CD4-positive, alpha-beta T cell (primary cell): ENCODE data around the gene TNFRSF25. TPM values are rescaled to one million over a fixed set of nuclear protein-coding genes. Genes with fewer than 3 reads are reported as not detected.

Source experiments
- ATAC-seq: fragments of 200-7000 bp; cut with Tn5 transposase; one replicate; pipeline ENCODE4 v1.10.0; 2022; ENCODE audit warnings: mild to moderate bottlenecking; ENCODE audit not compliant: poor library complexity
- CTCF ChIA-PET: fragments of 350-600 bp; sonication (Branson Sonifier 250); formaldehyde crosslinking; loops from one replicate; lab custom pipeline; 2021; ENCODE audit warnings: antibody characterized with exemption, inconsistent platforms; lab: Charles Lee
- POLR2A ChIA-PET: fragments of 350-600 bp; sonication (Branson Sonifier 250); formaldehyde crosslinking; loops from one replicate; lab custom pipeline; 2021; ENCODE audit warnings: antibody characterized with exemption, inconsistent platforms; lab: Charles Lee
- DNase-seq, 14 experiments: peaks; one replicate each; pipeline ENCODE4 v3.0.0-alpha.2; 2013 to 2020; ENCODE audit warnings: mixed read lengths in 2 of 14
- H3K27ac ChIP-seq, 2 donors: one replicate each; pipeline versions ENCODE4 v1.5.1 to v1.7.0; 2013; ENCODE audit warnings: low read length in 2 of 2, low read depth in 1 of 2, mild to moderate bottlenecking in 1 of 2
- H3K27me3 ChIP-seq, 2 experiments: 1 replicate in 1 of 2; 2 replicates in 1 of 2; pipeline versions ENCODE4 v1.6.1 to v1.7.0; 2013; ENCODE audit warnings: low read length in 2 of 2, control low read depth in 1 of 2, mild to moderate bottlenecking in 1 of 2, moderate library complexity in 1 of 2; ENCODE audit not compliant: insufficient read depth in 2 of 2, control insufficient read depth in 1 of 2
- H3K36me3 ChIP-seq: one replicate; pipeline ENCODE4 v1.6.1; 2013; ENCODE audit warnings: low read length, control low read depth; ENCODE audit not compliant: insufficient read depth
- H3K4me1 ChIP-seq: one replicate; pipeline ENCODE4 v1.6.1; 2013; ENCODE audit warnings: low read length, control low read depth; ENCODE audit not compliant: insufficient read depth
- H3K4me3 ChIP-seq: one replicate; pipeline ENCODE4 v1.5.1; 2013; ENCODE audit warnings: mild to moderate bottlenecking, low read length, moderate library complexity
- H3K9me3 ChIP-seq, 2 experiments: 1 replicate in 1 of 2; 2 replicates in 1 of 2; pipeline versions ENCODE4 v1.6.1 to v1.7.0; 2013; ENCODE audit warnings: low read length in 2 of 2, mild to moderate bottlenecking in 2 of 2, control low read depth in 1 of 2, moderate library complexity in 1 of 2; ENCODE audit not compliant: control insufficient read depth in 1 of 2, insufficient read depth in 1 of 2
- H3K27ac Mint-ChIP-seq: one replicate; pipeline ENCODE4 v1.8.0; 2020; ENCODE audit warnings: mixed read lengths
- H3K27me3 Mint-ChIP-seq: one replicate; pipeline ENCODE4 v1.8.0; 2021; ENCODE audit warnings: mixed read lengths
- H3K36me3 Mint-ChIP-seq: one replicate; pipeline ENCODE4 v1.8.0; 2021; ENCODE audit warnings: low read depth, mixed read lengths
- H3K4me1 Mint-ChIP-seq: one replicate; pipeline ENCODE4 v1.8.0; 2021; ENCODE audit warnings: low read depth, mixed read lengths
- H3K4me3 Mint-ChIP-seq: one replicate; pipeline ENCODE4 v1.8.0; 2020; ENCODE audit warnings: mild to moderate bottlenecking, mixed read lengths
- H3K9me3 Mint-ChIP-seq: one replicate; pipeline ENCODE4 v1.8.0; 2020; ENCODE audit warnings: mixed read lengths
- CTCF ChIP-seq: fragments of 200-600 bp; IDR thresholded peaks from one replicate; pipeline ENCODE4 v1.8.0; 2022; ENCODE audit warnings: antibody characterized with exemption, mild to moderate bottlenecking
- intact Hi-C, 2 experiments: fragments of 100-400 bp; cut with DNase I in 1 of 2; cut with micrococcal nuclease in 1 of 2; formaldehyde crosslinking; loops; one replicate each; pipeline versions ENCODE4 v1.15.1 to v1.9.0; 2023 to 2025; cut with DNase I, micrococcal nuclease
- total RNA-seq, 174 experiments: library from RNA in 2 of 174; stranded (reverse) in 2 of 174; gene quantifications; one replicate each; pipeline ENCODE4 v1.2.3 and lab custom pipeline; 2021 to 2026

Gene TNFRSF25
- total RNA-seq, 2 experiments from 2014 or later, result 220 to 225 TPM

GRCh38 chr1:6423321-6423999 is 42.5 kb downstream of the TNFRSF25 start:
- H3K4me1 ChIP-seq, result peaks cover 48% of the 10 kb centered on the region
- Mint-ChIP-seq H3K4me1 (peaks cover 13% of the 10 kb centered on the region), H3K27me3 (peaks cover 55% of the 10 kb centered on the region), H3K4me3 (peak overlapping the region; percentile 67), H3K27ac (no peak overlapping the region), H3K36me3 (no peaks in the 10 kb centered on the region), H3K9me3 (no peaks in the 10 kb centered on the region)
- intact Hi-C loops, result loop anchor here (1.0 to 10.0 kb wide), 4 partner anchors 51 to 221 kb away; no protein-coding TSS in a partner anchor
- ChIA-PET CTCF (interaction anchor here (0.6 to 7.1 kb wide), 24 partner anchors 9 to 232 kb away, joined by 3 to 77 read pairs (median 6); partner anchors contain the start of gene PLEKHG5), POLR2A (interaction anchor here (0.9 to 1.5 kb wide), 5 partner anchors 15 to 131 kb away, joined by 3 to 9 read pairs (median 3); partner anchors contain the start of genes ACOT7 and NOL9)
- DNase-seq, result peak; percentile 60 to 85 (median 72)
- no peaks in the 10 kb centered on the region for H3K36me3 ChIP-seq
- H3K9me3 ChIP-seq, result peaks cover 0 to 22% of the 10 kb centered on the region in 2 experiments
- peak; percentile 85 for ATAC-seq
- H3K4me3 ChIP-seq, result peak overlapping the region; percentile 33
- no peak overlapping the region for H3K27ac ChIP-seq
- peaks cover 53 to 69% of the 10 kb centered on the region in 2 experiments for H3K27me3 ChIP-seq
- peak; percentile 85 for TF ChIP-seq CTCF

- no peak for TF ChIP-seq CTCF
- ChIA-PET POLR2A (interaction anchor here (1.7 kb wide), 1 partner anchor 39 kb away, joined by 5 read pairs; no protein-coding TSS in a partner anchor), CTCF (interaction anchor here (0.6 to 7.1 kb wide), 2 partner anchors 10 to 18 kb away, joined by 5 to 77 read pairs; no protein-coding TSS in a partner anchor)
These were observed 44.7 kb downstream of the TNFRSF25 start for GRCh38 chr1:6421266-6421665.

GRCh38 chr1:6420454-6421042 is 45.4 kb downstream of the TNFRSF25 start:
- H3K4me1 ChIP-seq, result peaks cover 50% of the 10 kb centered on the region
- Mint-ChIP-seq H3K27me3 (peaks cover 67% of the 10 kb centered on the region), H3K4me3 (peak overlapping the region; percentile 48), H3K4me1 (peaks cover 13% of the 10 kb centered on the region), H3K9me3 (no peaks in the 10 kb centered on the region), H3K36me3 (no peaks in the 10 kb centered on the region), H3K27ac (no peak overlapping the region)
- peaks cover 0 to 36% of the 10 kb centered on the region in 2 experiments for H3K9me3 ChIP-seq
- H3K27me3 ChIP-seq, result peaks cover 72 to 88% of the 10 kb centered on the region in 2 experiments
- H3K27ac ChIP-seq, result no peak overlapping the region
- no peak for ATAC-seq
- TF ChIP-seq CTCF, result no peak
- ChIA-PET POLR2A (interaction anchor here (1.4 to 1.7 kb wide), 2 partner anchors 19 to 40 kb away, joined by 3 to 5 read pairs; no protein-coding TSS in a partner anchor), CTCF (interaction anchor here (1.3 to 7.1 kb wide), 2 partner anchors 18 to 66 kb away, joined by 3 to 77 read pairs; no protein-coding TSS in a partner anchor)
- peak in 1 of 14 experiments; percentile 44 for DNase-seq
- H3K36me3 ChIP-seq, result no peaks in the 10 kb centered on the region
- intact Hi-C loops, result loop anchor here in 1 of 2 experiments (10.0 kb wide), 1 partner anchor 224 kb away; no protein-coding TSS in a partner anchor
- peak overlapping the region; percentile 24 for H3K4me3 ChIP-seq

More at GRCh38 chr1:6421266-6421665, 44.7 kb downstream of the TNFRSF25 start:
- no peak overlapping the region for H3K4me3 Mint-ChIP-seq
- H3K9me3 ChIP-seq, result peaks cover 0 to 33% of the 10 kb centered on the region in 2 experiments
- intact Hi-C loops, result loop anchor here in 1 of 2 experiments (10.0 kb wide), 1 partner anchor 224 kb away; no protein-coding TSS in a partner anchor
- no peak for DNase-seq
- H3K4me1 Mint-ChIP-seq, result peaks cover 13% of the 10 kb centered on the region
- no peak overlapping the region for H3K27ac ChIP-seq
- H3K27me3 Mint-ChIP-seq, result peaks cover 66% of the 10 kb centered on the region
- no peaks in the 10 kb centered on the region for H3K9me3 Mint-ChIP-seq
- no peaks in the 10 kb centered on the region for H3K36me3 Mint-ChIP-seq
- H3K27ac Mint-ChIP-seq, result no peak overlapping the region
- no peaks in the 10 kb centered on the region for H3K36me3 ChIP-seq
- peaks cover 72 to 86% of the 10 kb centered on the region in 2 experiments for H3K27me3 ChIP-seq
- no peak for ATAC-seq
- peaks cover 52% of the 10 kb centered on the region for H3K4me1 ChIP-seq
- no peak overlapping the region for H3K4me3 ChIP-seq
